HK-2 (cell line): Measurements from ENCODE around the gene ERP44.

Experiments
- DNase-seq: peaks from one replicate; pipeline ENCODE4 v3.0.0-alpha.2; 2018; ENCODE audit not compliant: unreplicated experiment

Gene ERP44

DNA sequence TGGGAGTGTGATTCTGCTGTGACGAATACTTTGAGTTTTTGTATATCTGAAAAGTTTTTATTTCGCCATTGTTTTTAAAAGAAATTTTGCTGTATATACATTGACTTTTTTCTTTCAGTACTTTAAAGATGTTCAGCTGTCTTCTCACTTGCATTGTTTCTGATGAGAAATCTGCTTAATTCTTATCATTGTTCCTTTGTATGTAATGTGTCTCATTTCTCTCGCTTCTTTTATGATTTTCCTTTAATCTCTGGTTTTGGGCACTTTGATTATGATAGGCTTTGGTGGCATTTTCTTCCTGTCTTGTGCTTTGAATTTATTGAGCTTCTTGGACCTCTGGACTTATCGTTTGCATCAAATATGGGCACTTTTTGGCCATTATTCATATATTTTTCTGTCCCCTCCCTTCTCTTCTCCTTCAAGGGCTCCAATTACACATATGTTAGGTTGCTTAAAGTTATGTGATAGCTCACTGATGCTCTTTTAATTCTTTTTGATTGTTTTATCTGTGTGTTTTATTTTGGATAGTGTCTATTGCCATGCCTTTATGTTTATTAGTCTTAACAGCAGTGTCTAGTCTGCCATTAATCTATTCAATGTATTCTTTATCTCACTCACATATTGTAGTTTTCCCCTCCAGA lies 161.7 kb downstream of the ERP44 start:
- DNase-seq: no peak

DNA sequence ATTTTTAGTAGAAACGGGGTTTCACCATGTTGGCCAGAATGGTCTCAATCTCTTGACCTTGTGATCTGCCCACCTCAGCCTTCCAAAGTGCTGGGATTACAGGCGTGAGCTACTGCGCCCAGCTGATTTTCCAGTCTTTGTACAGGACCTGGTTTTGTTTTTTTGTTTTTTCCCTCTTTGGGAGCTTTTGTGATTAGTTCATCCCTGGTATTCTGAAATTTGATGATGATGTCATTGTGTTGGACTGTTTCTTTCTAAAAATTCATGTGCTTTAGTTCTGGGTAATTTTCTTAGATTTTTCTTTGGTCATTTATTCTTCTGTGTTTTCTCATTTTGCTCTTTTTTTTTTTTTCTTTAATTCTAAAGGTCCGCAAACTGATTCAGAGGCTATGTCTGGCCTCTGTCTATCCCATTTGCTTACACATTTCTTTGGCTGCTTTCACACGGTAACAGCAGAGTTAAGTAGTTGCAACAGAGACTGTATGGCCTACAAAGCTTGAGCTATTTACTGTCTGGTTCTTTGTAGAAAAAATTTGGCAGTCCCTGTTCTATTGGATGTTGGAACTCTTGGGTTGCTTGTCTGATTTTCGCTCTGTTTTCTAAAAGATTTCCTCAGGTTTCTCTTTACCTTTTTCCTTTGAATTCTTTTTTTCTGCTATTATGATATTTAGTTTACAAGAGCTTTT lies 167.5 kb downstream of the ERP44 start:
- no peak for DNase-seq

DNA sequence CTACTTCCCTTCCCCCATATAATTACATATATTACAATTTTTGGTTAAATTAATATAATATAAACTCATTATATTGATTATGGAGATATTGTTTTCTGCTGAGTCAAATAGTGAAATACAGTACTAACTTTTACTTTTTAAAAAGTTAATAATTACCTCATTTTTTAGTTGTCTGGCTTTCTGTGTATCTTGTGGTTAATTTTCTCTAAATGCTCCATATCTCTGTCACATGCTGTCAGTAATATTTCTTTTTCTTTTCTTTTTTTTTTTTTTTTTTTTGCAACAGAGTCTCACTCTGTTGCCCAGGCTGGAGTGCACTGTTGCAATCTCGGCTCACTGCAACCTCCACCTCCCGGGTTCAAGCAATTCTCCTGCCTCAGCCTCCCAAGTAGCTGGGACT lies 169.1 kb downstream of the ERP44 start:
- no peak for DNase-seq
